Measurements from ENCODE around the gene SPTBN4.

DNA sequence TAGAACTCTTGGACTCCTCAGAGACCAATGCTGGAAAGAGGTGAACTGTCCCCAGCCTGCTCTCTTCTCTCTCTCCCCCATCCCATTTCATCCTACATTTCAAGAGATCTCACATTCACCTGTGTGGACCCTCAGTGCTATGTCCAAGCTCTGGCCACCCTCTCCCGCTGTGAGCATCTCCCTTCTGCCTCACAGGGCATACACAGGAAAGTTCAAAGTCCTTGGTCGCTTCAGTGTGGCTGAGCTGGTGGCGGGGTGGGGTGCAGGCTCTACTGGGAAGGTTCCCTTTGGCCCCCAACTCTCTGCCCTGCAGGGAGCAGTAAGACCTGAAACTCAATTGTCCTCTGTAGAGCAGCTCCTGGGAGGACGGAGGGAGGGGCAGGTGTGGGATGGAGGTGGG, 27.0 kb downstream of the SPTBN4 start:
- TF ChIP-seq, protein P1, sequence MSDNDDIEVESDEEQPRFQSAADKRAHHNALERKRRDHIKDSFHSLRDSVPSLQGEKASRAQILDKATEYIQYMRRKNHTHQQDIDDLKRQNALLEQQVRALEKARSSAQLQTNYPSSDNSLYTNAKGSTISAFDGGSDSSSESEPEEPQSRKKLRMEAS (IDR thresholded peaks at IDR 0.05) = no peak
- TF ChIP-seq, protein P2, sequence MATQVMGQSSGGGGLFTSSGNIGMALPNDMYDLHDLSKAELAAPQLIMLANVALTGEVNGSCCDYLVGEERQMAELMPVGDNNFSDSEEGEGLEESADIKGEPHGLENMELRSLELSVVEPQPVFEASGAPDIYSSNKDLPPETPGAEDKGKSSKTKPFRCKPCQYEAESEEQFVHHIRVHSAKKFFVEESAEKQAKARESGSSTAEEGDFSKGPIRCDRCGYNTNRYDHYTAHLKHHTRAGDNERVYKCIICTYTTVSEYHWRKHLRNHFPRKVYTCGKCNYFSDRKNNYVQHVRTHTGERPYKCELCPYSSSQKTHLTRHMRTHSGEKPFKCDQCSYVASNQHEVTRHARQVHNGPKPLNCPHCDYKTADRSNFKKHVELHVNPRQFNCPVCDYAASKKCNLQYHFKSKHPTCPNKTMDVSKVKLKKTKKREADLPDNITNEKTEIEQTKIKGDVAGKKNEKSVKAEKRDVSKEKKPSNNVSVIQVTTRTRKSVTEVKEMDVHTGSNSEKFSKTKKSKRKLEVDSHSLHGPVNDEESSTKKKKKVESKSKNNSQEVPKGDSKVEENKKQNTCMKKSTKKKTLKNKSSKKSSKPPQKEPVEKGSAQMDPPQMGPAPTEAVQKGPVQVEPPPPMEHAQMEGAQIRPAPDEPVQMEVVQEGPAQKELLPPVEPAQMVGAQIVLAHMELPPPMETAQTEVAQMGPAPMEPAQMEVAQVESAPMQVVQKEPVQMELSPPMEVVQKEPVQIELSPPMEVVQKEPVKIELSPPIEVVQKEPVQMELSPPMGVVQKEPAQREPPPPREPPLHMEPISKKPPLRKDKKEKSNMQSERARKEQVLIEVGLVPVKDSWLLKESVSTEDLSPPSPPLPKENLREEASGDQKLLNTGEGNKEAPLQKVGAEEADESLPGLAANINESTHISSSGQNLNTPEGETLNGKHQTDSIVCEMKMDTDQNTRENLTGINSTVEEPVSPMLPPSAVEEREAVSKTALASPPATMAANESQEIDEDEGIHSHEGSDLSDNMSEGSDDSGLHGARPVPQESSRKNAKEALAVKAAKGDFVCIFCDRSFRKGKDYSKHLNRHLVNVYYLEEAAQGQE (IDR thresholded peaks at IDR 0.05; ENCODE audit: low read depth) = no peak
- TF ChIP-seq FOXM1 (IDR thresholded peaks at IDR 0.05; ENCODE audit: borderline replicate concordance, low read depth) = no peak
- TF ChIP-seq NFIC (IDR thresholded peaks at IDR 0.05) = no peak

Measured in Ishikawa (cell line).